ENCODE data around the gene SGSM1.
"Not testable (repeated sequence)": the region's sequence is repeated elsewhere in the genome, so short reads cannot be mapped to it uniquely, and the experiment has no call there.

SGSM1 gene

DNA sequence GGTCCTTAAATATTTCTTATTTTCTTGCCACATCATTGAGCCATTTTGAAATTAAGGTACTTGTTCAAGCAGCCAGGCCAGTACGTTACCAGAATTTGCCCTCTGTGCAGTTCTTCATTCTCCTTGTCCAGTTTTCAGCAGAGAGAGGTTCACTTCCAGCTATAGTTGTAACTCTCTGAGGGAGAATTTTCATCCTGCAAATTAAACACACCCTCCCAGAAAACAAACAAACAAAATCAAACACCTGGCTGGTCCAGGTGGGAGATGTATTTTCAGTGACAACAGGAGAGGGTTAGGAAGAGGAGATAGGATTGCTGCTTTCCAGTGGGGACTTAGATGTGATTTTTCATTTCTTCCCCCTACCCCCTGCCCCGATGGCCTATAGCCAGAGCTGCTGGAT is 95.4 kb downstream of the SGSM1 start:
- DNase-seq (ENCODE audit: low read depth): no peak

DNA sequence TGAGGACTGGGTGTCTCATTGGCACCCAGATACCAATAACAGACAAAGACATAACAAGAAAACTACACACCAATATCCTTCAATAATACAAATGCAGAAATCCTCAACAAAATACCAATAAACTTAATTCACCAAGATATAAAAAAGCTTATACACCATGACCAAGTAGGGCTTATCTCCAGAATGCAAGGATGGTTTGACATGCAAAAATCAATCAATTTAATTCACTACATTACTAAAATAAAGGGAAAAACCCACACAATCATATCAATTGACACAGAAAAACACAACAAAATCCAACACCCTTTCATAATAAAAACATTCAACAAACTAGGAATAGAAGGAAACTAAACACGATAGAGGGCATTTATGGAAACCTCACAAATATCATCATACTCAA is 99.9 kb downstream of the SGSM1 start:
- DNase-seq (ENCODE audit: low read depth): no peak

DNA sequence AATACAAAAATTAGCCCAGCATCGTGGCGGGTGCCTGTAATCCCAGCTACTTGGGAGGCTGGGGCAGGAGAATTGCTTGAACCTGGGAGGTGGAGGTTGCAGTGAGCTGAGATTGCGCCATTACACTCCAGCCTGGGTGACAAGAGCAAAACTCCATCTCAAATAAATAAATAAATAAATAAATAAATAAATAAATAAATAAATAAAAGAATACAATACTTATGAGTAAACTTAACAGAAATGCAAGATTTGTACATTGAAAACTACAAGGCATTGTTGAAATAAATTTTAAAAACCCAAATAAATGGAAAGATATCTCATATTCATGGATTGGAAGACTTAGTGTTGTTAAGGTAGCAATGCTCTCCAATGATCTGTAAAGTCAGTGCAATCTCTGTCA is 101.1 kb downstream of the SGSM1 start:
- DNase-seq (ENCODE audit: low read depth): not testable (repeated sequence)

DNA sequence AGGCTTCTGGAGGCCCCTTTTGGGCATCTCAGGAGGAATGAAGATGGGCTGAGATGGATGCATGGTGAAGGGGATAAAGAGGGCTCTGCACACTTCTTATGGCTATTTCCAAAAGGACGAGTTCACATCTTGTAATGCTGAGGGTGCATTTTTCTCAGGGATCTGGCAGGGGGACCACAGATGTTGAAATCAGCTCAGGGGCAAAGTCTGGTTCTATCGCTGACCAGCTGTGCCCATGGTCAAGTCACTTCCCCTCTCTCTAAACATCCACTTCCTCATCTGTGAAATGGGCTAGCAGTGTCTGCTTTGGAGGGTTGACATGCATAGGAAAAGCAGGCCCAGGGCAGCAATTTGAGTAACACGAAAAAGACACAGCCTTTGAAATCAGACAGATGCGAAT is 114.0 kb downstream of the SGSM1 start:
- no peak for DNase-seq (ENCODE audit: low read depth)

DNA sequence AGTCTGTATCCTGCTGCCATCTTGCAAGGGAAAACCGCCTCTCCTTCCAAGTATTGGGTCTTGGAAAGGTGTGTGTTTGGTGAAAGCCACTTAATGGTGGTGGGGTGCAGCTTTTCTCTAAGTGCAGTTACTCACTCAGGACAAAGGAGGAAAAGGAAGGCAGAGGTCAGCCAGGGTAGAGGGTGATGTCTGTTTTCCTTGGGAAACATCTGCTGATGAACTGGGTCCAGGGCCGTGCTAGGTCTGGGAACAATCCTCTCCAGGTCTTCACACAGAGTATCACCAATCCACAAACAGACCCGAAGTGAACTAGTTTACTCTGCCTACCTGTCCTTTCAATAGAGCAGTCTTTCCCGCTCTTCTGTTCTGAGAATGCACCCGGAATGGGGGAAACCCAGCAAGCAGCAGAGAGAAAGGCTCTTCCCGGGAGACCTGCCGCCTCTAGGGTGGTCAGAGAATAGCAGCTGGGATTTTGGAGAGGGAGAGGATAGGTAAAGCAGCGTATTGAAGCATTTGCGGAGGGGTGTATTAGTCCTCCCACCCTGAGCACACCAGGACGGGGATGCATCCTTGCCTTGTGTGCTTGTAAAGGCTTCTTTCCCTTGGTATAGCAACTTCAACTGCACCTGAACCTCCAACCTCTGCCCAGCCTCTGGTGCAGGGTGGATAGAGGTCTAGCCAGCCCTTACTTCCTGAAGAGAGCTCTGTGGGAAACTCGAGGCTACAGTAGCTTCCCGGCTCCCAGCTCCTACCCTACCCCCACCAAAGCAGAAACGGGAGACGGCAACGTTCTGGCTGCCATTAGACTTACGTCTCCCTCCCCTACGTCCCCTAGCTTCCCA is 119.8 kb downstream of the SGSM1 start:
- DNase-seq (ENCODE audit: low read depth): no peak

DNA sequence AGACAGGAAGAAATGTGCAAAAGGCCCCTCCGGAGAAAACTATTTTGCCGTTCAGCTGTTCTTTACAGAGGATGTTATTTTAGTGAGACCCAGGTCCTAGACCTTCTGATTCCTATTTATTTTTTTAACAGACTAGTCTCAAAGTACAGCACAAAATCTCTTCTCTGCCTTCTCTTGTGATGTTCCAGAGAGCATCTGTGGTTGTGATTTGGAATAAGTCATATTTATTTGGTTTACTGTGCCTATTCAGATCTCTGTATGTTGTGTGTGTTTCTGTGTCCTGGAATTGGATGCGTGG is 120.4 kb downstream of the SGSM1 start:
- DNase-seq (ENCODE audit: low read depth): no peak

DNA sequence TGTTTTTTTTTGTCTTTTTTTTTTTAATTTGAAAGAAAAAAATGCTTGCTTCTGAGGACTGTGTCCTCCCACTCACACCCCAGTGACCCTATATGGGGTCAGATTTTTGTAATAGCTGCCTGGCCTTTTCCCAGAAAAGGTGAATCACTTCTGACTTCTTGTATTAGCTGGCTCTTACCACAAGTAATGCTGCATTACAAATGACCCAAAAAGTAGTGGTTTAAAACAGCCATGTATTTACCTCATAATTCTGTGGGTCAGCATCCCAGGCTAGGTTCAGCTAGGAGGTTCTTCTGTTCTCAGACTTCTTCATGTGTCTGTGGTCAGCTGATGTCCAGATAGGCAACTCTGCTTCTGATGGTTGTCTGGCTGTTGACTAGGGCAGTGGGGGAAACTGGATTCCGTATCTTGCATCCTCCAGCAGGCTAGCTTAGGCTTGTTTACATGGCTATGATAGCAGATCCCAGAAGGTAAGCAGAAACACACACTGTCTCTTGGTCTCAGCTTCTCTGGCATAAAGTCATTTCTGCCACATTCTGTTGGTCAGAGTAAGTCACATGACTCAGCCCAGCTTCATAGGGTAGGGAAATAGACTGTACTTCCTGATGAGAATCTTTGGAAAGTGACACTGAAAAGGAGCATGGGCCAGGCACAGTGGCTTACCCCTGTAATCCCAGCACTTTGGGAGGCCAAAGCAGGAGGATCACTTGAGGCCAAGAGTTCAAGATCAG is 121.0 kb downstream of the SGSM1 start:
- DNase-seq (ENCODE audit: low read depth): no peak

DNA sequence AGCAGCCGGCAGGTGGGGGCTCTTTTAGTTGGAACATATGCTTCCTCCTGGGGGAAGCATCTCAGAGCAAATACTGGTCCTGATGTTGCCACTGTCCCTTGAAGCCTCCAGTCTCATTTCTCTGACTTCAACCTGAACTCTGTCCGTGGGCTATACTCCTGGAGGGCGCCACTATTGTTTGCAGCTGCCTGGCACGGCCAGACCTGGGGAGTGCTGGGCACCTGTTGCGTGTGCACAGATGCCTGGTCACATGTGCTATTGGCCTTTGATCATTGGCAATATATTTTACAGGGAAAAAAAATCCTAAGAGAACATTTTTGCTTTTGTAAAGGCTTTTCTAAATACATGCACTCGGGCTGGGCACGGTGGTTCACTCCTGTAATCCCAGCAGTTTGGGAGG is 122.3 kb downstream of the SGSM1 start:
- DNase-seq (ENCODE audit: low read depth): no peak

DNA sequence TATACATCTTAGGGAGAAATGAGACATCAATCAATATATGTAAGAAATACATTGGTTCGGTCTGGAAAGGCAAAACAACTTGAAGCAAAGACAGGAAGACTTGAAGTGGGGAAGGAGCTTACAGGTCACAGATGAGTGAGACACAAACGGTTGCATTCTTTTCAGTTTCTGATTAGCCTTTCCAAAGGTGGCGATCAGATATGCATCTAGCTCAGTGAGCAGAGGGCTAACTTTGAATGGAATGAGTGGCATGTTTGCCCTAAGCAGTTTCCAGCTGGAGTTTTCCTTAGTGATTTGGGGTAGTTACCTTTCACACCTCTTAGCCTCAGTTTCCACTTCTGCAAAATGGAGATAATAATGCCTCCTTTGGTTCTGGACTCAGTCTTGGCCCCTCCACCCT is 124.7 kb downstream of the SGSM1 start:
- DNase-seq (ENCODE audit: low read depth): no peak

DNA sequence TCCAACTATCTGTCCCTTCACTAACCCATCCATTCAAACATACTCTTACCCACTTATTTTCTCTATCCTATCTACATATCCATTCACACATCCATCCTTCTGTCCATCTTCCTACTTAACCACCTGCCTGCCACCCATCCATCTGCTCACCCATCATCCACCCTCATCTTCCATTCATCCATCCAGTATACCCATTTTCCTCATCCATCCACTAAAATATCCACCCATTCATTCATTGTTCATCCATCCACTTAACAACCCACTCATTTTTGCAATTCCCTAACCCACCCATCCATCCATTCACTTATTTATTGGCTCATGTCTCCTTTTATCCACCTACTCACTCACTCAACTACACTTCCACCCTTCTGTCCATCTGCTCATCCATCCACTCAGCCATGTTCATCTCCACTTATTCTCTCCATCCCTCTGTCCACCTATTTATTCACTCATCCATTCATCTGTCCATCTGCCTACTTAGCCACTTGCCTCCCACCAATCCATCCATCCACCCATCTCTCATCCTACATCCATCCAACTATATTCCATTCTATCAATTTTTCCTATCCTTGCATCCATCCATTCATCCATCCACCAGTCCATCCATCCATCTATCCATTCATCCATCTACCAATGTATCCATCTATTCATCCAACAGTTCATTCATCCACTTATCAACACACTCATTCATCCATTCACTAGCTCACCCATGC is 129.9 kb downstream of the SGSM1 start:
- DNase-seq (ENCODE audit: low read depth): no peak

DNA sequence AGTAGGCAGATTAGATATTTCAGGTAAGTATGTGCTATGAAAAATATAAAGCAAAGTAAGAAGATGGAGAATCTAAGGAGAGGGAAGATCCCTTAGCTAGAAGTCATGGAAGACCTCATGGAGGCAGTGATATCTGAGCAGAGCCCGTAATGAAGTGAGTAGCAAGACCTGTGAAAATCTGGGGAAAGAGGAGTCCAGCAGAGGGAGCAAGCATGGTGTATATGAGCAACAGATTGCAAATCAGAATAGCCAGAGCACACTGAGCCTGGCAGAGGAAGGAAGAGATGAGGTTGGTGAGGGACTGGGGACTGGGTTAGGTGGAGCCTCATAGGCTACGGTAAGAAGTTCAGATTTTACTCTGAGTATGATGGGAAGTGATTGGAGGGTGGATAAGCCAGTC is 131.1 kb downstream of the SGSM1 start:
- DNase-seq (ENCODE audit: low read depth): no peak

DNA sequence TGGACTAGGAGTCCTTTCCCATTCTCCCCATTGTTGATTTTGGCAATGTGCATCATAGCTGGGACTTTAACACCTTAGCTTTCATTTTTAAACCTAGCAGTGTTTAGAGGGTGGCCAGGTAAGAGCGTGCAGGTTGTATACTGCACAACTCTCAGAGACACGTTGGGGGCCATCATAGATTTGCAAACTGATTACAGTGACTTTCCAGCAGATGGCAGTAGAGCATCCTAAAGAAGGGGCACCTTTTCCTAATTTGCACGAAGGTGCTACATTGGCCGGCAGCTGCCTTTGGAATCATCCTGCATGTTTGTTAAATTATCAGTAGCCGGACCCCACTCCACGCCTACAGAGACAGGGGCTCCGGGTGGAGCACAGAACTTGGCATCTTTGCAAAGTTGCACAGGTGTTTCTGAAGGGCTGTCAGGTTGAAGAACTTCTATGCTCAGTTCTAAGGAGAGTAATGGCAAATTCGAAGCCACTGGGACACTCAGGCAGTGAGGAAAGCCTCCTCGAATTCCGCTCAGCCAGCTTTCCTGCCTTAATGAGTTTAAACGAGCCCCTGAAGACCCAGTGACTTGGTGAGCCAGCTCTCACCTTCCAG is 132.8 kb downstream of the SGSM1 start:
- DNase-seq (ENCODE audit: low read depth): peak; percentile 2

DNA sequence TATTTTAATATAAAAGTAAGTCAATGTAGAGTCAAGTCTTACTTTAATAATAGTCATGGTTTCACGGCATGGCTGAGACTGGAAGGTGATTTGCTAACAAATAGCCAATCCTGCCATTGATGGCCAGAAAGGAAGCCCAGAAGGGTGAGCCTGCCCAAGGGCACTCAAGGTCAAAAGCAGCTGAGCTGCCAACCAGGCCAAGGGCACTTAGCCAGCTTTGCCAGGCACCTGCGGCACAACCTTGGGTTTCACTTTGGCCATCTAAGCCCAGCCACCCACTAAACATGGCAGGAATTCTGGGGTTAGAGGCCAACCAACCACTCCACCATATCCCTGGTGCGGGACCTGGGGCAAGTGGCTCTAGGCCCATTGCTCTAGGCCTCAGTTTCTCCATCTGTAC is 136.3 kb downstream of the SGSM1 start:
- no peak for DNase-seq (ENCODE audit: low read depth)

DNA sequence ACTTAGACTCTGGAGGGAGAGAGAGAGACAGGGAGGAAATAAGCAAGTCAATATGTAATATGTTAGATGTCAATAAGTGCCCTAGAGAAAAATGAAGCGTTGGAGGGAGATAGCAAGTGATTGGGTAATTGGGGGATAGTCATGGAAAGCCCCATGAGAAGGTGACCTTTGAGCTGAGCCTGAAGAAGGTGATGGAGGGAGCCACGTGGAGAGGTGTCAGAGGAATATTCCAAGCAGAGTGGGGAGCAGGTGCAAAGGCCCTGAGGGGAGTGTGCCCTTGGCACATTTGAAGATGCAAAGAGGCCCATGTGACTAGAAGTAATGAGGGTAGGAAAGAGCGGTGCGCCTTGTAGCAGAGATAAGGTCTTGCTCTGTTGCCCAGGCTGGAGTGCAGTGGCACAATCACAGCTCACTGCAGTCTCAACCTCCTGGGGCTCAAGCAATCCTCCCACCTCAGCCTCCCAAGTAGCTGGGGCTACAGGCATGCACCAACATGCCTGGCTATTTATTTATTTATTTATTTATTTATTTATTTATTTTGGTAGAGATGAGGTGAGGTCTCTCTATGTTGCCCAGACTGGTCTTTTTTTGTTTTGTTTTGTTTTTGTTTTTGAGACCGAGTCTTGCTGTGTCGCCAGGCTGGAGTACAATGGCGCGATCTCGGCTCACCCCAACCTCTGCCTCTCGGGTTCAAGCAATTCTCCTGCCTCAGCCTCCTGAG is 138.4 kb downstream of the SGSM1 start:
- DNase-seq (ENCODE audit: low read depth): no peak

DNA sequence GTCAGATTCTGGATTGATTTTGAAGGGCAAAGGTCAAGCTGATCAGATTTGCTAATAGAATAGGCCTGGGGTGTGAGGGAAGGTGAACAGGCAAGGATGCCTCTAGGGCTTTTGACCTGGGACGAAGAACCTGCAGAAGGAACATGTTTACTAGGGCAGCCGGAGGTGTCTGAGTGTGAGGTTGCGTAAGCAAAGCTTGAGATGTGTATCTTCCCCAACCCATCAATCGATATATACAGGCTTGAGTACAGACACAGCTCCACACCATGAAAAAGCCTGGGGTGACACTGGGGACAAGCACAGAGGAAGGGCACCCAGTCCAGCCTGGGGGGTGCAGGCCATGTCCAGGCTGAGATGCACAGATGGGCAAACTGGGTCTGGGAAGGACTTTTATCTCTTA is 139.4 kb downstream of the SGSM1 start:
- DNase-seq (ENCODE audit: low read depth): no peak

DNA sequence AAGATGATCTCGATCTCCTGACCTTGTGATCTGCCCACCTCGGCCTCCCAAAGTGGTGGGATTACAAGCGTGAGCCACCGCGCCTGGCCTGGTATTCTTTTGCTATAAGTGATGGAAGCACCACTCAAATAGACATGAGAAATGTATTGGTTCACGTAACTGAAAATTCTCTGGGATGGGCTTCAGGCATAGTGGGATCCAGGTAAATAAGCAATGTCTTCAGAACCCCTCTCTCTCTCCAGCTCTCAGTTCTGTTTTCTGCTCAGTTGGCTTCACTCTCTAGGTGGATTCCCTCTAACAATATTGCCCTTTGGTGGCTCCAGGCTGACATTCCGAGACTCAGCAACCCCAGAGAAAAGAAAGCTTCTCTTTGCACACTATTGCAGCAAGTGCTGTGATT is 141.4 kb downstream of the SGSM1 start:
- no peak for DNase-seq (ENCODE audit: low read depth)

DNA sequence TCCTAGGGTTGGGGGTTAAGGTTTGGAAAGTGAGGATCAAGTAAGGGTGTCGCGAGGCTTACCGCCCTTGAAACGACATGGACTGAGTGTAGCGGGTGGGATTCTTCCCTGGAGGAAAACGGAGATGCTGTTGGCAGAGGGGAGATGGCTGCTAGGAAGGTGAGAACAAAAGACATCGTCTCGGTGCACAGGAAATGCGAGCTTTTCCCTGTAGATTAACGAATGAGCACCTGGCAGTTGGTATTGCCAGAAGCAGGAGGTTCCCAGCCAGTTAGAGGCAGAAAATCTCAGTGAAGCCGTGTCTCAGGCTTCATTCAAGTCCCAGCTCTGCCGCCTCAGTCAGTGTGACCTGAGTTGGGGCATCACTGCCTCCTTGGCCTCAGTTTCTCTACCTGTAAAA is 141.9 kb downstream of the SGSM1 start:
- DNase-seq (ENCODE audit: low read depth): no peak

DNA sequence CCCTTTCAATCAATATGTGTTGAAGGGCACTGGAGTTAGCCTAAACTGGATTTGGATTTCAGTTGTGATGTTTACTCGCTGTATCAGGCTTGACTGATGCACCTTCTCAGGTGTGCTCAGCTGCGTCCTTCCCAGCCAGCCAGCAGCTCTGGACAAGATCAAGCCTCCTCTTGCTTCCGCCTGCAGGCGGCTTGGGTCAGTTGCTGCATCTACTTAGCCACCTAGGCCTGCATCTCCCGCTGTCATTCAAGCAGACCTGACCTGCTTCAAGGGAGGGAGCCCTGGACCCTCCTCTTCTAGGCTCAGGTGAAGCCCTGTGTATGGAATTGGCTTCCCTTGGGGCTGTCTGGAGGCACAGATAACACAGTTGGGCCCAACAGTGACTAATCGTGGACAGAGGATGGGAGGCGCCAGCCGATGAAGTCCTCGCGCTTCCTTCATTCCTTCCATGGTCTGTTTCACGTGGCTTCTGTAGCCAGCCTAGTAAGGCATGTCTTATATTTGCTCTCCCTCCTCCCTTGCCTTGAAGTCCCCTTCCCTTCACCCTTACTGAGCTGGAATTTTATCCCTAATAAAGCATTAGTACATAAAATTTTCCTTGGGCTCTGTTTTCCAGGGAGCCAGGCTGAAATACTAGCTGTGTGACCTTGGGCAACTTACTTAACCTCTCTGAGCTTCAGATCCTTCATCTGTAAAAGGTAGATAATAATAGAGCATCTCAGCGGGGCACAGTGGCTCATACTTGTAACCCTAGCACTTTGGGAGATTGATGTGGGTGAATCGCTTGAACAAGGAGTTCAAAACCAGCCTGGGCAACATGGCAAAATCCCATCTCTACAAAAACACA is 142.6 kb downstream of the SGSM1 start:
- DNase-seq (ENCODE audit: low read depth): no peak

DNA sequence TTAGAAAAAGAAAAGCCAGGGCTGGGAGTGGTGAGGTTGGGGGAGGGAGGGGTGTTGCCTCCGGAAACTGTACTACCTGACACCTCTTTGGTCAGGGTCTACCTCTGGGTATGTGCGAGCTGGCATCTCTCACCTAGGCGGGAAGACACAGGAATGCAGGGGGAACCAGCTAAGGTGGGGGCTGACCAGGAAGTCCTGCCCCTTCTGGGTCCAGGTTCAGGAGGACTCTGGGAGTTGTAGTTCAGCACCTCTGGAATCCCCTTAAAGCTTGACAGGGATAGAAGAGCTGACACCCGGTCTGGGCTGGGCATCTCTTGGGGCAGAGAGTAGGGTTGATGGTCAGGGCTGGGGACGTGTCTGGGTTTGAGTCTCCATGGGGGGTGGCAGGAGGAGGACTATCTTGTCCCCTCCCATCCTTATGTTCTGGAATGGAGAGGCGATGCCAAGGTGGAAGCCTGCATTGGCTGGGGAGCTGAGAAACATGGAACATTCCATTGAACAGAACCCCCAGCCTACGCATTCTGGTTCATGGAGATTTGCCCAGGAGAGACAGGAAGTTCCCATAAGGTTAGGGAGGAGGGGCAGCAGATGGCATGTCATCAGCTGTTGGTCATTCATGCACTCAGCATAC is 144.4 kb downstream of the SGSM1 start:
- no peak for DNase-seq (ENCODE audit: low read depth)

DNA sequence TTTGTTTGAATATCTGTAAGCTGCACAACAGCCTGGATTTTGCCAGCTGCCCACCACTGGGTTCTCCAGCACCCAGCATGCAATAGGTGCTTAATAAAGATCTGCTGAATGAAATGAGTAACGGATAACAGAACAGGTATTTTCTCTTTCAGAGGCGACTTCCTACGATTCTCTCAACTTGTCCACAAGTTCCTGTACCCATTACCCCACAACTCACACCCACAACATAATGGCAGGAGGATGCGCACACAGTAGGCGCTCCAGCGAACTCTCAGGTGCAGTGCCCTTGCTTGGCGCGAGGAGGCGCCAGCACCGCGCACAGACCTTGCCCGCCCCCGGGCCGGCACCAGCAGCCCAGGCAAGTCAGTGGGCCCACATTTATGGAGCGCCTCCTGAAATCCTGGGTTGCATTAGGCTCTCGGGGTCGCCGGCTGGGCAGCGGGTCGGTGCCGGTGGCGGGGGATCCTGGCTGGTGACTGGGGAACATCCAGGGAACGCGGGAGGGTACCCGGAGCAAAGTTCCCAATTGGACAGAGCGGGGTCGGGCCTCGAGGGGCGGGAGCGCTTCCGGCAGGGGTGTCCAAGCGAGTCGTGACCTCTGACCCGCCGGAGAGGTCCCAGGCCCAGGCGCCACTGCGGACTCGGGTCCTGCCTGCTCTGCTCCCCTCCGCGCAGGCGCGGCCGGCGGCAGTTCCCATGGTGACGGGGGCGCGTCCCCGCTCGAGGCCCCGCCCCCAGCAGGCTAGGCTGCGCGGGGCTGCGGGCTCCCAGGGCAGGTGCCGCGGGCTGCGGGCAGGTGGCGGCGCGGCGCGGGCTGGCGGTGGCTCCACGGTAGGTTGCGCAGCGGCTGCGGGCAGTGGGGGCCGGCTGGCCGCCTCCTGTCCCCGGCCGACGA is 146.2 kb downstream of the SGSM1 start, which contains the start of gene KIAA1671:
KIAA1671 (plus strand) TSS at position 775 of the 895 bp plus-strand sequence. CDS start 75,284 bp downstream, outside the sequence.
- peak; percentile 1 for DNase-seq (ENCODE audit: low read depth)
